Type B pancreatic cell (in vitro differentiated cells): Measurements from ENCODE around the gene SLC25A10. TPM values are rescaled to one million over a fixed set of nuclear protein-coding genes. Genes with fewer than 3 reads are reported as not detected.
"Not testable (repeated sequence)": the region's sequence is repeated elsewhere in the genome, so short reads cannot be mapped to it uniquely, and the experiment has no call there.

Experiments
- DNase-seq: peaks from one replicate; pipeline ENCODE4 v3.0.0; 2021; ENCODE audit warnings: mixed read lengths; ENCODE audit not compliant: unreplicated experiment; ENCODE audit errors: extremely low spot score
- H3K27ac Mint-ChIP-seq: 2 replicates; pipeline ENCODE4 v1.8.0; 2021; ENCODE audit warnings: mild to moderate bottlenecking, mixed read lengths
- H3K27me3 Mint-ChIP-seq: 2 replicates; pipeline ENCODE4 v1.8.0; 2021; ENCODE audit warnings: mixed read lengths
- H3K36me3 Mint-ChIP-seq: 2 replicates; pipeline ENCODE4 v1.8.0; 2021; ENCODE audit warnings: mixed read lengths
- H3K4me1 Mint-ChIP-seq: one replicate; pipeline ENCODE4 v1.8.0; 2021; ENCODE audit warnings: mixed read lengths; ENCODE audit not compliant: unreplicated experiment
- H3K4me3 Mint-ChIP-seq: 2 replicates; pipeline ENCODE4 v1.8.0; 2021; ENCODE audit warnings: mild to moderate bottlenecking, mixed read lengths
- H3K9me3 Mint-ChIP-seq: 2 replicates; pipeline ENCODE4 v1.8.0; 2021; ENCODE audit warnings: mixed read lengths
- total RNA-seq: library from RNA; stranded (reverse); gene quantifications from 2 replicates; pipeline ENCODE4 v1.2.1, GENCODE V29; 2021; ENCODE audit warnings: low replicate concordance
- TF ChIP-seq, protein P1 (sequence below): fragments of 200-600 bp; sonication (generic); conservative IDR thresholded peaks from 2 replicates; pipeline ENCODE4 v1.5.0; 2021; ENCODE audit warnings: antibody characterized with exemption, mild to moderate bottlenecking

SLC25A10 gene
- total RNA-seq, 1 donor from 2014 or later: 27.6 TPM

DNA sequence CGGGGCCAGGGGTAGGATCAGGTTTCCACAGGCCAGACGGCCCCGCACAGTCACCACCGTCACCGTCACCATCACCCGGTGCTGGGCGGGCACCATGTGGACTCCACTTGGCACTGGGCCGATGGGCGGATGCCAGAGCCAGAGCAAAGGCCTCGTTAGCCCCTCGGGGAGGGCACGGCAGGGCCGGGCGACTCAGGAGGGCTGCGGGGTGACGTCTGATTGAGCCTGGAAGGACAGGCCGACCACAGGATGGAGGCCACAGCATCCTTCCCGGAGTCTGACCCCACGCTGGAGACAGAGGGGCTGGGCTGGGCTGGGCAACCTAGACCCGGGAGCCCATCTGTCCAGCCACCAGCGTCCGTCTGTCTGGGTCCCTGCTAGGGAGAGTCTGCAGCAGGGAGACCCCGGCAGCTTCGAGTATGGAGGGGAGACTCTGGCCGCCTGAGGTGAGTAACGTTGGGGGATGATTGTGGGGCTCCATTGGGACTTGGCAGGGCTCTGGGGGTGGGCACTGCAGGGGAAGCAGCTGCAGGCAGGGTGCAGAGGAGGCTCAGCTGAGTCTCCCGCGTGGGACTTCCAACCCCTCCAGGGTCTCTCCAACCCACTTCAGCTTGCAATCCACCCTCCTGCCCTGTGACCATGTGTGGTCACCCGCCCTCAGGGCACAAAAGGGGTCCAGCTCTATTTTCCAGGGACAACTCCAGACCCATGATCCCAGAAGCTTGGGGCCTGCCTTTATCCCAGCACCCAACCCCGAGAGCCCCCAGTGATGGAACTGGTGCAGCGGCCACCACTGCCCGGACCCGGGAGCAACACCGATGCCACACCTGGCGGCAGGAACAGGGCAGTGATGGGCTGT is 22.6 kb downstream of the SLC25A10 start:
- peak; percentile 70 for DNase-seq
- TF ChIP-seq, protein P1, sequence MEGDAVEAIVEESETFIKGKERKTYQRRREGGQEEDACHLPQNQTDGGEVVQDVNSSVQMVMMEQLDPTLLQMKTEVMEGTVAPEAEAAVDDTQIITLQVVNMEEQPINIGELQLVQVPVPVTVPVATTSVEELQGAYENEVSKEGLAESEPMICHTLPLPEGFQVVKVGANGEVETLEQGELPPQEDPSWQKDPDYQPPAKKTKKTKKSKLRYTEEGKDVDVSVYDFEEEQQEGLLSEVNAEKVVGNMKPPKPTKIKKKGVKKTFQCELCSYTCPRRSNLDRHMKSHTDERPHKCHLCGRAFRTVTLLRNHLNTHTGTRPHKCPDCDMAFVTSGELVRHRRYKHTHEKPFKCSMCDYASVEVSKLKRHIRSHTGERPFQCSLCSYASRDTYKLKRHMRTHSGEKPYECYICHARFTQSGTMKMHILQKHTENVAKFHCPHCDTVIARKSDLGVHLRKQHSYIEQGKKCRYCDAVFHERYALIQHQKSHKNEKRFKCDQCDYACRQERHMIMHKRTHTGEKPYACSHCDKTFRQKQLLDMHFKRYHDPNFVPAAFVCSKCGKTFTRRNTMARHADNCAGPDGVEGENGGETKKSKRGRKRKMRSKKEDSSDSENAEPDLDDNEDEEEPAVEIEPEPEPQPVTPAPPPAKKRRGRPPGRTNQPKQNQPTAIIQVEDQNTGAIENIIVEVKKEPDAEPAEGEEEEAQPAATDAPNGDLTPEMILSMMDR: no peak
- no peak overlapping the region for H3K4me3 Mint-ChIP-seq
- no peaks in the 10 kb centered on the region for H3K36me3 Mint-ChIP-seq
- H3K27me3 Mint-ChIP-seq: peaks cover 10% of the 10 kb centered on the region
- no peak overlapping the region for H3K27ac Mint-ChIP-seq
- H3K9me3 Mint-ChIP-seq: no peaks in the 10 kb centered on the region
- peaks cover 9% of the 10 kb centered on the region for H3K4me1 Mint-ChIP-seq

DNA sequence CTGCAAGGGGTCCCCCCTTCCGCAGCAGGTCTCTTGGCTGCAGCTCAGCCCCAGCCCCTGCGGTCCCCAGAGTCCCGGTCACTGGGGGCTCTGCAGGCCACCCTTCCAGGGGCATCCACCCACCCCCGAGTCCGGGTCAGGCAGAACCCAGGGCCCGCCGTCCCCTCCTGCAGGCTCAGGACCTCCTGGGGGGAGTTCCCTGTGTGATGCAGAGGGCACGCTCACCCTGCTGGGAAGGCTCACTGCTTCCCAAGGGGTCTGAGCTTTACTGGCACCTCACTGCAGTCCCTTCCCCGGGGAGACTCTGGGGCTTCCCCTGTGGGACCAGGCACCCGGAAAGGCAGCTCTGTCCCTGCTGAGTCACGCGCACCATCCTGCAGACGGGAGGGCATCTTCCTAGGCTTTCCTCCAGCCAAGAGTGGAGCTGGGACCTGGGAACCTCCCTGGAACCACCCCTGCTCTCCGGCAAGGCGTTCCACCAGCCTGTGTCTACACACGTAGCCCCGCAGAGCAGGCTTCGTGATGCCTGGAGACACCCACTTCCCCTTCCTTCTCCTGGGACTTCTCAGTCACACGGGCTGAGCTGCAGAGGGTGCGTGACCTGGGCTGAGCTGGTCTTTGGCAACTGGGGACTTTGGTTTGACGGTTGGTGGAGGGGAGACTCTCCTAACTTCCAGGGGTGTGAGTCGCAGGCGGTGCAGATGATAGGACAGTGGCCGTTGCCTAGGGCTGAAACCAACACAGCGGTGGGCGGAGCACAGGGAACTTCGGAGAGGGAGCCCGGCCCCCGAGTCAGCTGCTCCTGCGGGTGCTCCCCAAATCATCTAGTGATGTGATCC is 23.4 kb downstream of the SLC25A10 start:
- Mint-ChIP-seq H3K4me3 (peak overlapping the region; percentile 4), H3K36me3 (no peaks in the 10 kb centered on the region), H3K27ac (peak overlapping the region; percentile 49), H3K27me3 (peaks cover 10% of the 10 kb centered on the region), H3K9me3 (no peaks in the 10 kb centered on the region), H3K4me1 (peaks cover 9% of the 10 kb centered on the region)
- TF ChIP-seq, protein P1: no peak
- peak; percentile 67 for DNase-seq

- H3K27ac Mint-ChIP-seq: no peak overlapping the region
- no peaks in the 10 kb centered on the region for H3K9me3 Mint-ChIP-seq
- H3K27me3 Mint-ChIP-seq: peaks cover 10% of the 10 kb centered on the region
- peaks cover 3% of the 10 kb centered on the region for H3K4me1 Mint-ChIP-seq
- no peaks in the 10 kb centered on the region for H3K36me3 Mint-ChIP-seq
- TF ChIP-seq, protein P1: no peak
- H3K4me3 Mint-ChIP-seq: no peak overlapping the region
- no peak for DNase-seq
These were observed 26.1 kb downstream of the SLC25A10 start for GRCh38 chr17:81737947-81738800.

- Mint-ChIP-seq H3K36me3 (no peaks in the 10 kb centered on the region), H3K27ac (no peak overlapping the region), H3K4me3 (no peak overlapping the region), H3K4me1 (no peaks in the 10 kb centered on the region), H3K9me3 (no peaks in the 10 kb centered on the region), H3K27me3 (peaks cover 7% of the 10 kb centered on the region)
- DNase-seq: peak; percentile 67
- TF ChIP-seq, protein P1: no peak
These were observed 26.8 kb downstream of the SLC25A10 start for GRCh38 chr17:81738801-81739393.

DNA sequence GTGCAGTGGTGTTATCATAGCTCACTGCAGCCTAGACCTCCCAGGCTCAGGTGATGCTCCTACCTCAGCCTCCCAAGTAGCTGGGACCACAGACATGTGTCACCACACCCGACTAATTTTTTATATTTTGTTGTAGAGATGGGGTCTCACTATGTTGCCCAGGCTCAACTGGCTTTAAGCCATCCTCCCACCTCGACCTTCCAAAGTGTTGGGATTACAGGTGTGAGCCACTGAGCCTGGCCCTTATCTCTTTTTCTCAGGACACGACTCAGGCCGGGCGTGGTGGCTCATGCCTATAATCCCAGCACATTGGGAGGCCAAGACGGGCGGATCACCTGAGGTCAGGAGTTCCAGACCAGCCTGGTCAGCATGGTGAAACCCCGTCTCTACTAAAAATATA is 27.5 kb downstream of the SLC25A10 start:
- not testable (repeated sequence) for DNase-seq, H3K4me3 Mint-ChIP-seq, H3K4me1 Mint-ChIP-seq, H3K27ac Mint-ChIP-seq, H3K9me3 Mint-ChIP-seq, H3K27me3 Mint-ChIP-seq, H3K36me3 Mint-ChIP-seq
